ENCODE measurements around the gene GPATCH11. TPM values are rescaled to one million over a fixed set of nuclear protein-coding genes. Genes with fewer than 3 reads are reported as not detected.

GPATCH11 gene
- polyA plus RNA-seq, 3 donors: 3.1 to 5.7 (median 3.8) TPM

DNA sequence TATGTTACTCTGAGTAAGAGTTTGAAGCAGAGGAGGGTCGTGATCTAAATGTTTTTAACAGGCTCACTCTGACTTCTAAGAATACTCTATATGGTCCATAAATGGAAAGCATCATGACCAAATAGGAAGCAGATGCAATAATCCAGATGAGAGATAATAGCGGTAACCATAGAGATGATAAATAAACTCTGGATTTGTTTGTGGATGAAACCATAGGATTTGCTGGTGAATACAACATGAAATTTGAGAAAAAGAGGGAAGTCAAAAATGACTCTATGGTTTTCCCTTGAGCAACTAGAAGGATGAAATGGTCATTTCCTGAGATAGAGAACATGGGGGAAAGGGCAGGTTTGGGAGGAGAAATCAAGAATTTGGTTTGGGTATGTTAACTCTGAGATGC, 4.1 kb upstream of the GPATCH11 start:
- Histone ChIP-seq H3K27ac (ENCODE audit: low read depth in 1 of 2, low read length in 2 of 2) (peak overlapping the region in 1 of 2 donors; percentile 81), H2AFZ (ENCODE audit: insufficient read depth, low read depth, low read length, poor library complexity, severe bottlenecking) (no peak overlapping the region), H4K20me1 (ENCODE audit: insufficient read depth, low read length) (no peaks in the 10 kb centered on the region), H3K4me1 (ENCODE audit: control insufficient read depth in 1 of 2, insufficient read depth in 2 of 2, low read length in 2 of 2) (peaks cover 48 to 53% of the 10 kb centered on the region in 2 donors), H3K27me3 (ENCODE audit: control insufficient read depth in 2 of 2, insufficient read depth in 2 of 2, low read length in 2 of 2) (no peaks in the 10 kb centered on the region), H3K9me3 (replicated peaks in 1 of 2; ENCODE audit: control insufficient read depth in 1 of 2, insufficient read depth in 1 of 2, low read length in 2 of 2) (no peaks in the 10 kb centered on the region), H3K79me2 (ENCODE audit: insufficient read depth, low read length) (peaks cover 70% of the 10 kb centered on the region), H3K4me3 (replicated peaks in 1 of 3; ENCODE audit: low read depth in 2 of 3, low read length in 3 of 3) (peak overlapping the region in 1 of 3 experiments; percentile 20), H3K36me3 (replicated peaks in 1 of 2; ENCODE audit: control insufficient read depth in 1 of 2, insufficient read depth in 2 of 2, low read length in 2 of 2) (peaks cover 34 to 43% of the 10 kb centered on the region in 2 donors), H3K9ac (ENCODE audit: insufficient read depth, low read length, poor library complexity, severe bottlenecking) (no peak overlapping the region), H3K4me2 (replicated peaks; ENCODE audit: extremely low read depth, low read length, poor library complexity, severe bottlenecking) (peak overlapping the region; percentile 52)
- Mint-ChIP-seq H3K27me3 (ENCODE audit: low read depth in 3 of 3) (no peaks in the 10 kb centered on the region), H3K27ac (peak overlapping the region; percentile 72 to 96 (median 94)), H3K9me3 (peaks cover 0 to 2% (median 0%) of the 10 kb centered on the region in 7 donors), H3K4me1 (peaks cover 31% of the 10 kb centered on the region), H3K36me3 (peaks cover 32 to 57% of the 10 kb centered on the region in 2 donors), H3K4me3 (peak overlapping the region in 1 of 2 donors; percentile 58)
- intact Hi-C loops (cut with micrococcal nuclease): no loop called here
- WGBS (ENCODE audit: insufficient coverage): 17% methylated on average over 1 of the region's 2 CpGs
- DNase-seq: peak; percentile 34 to 68 (median 61)
- TF ChIP-seq, protein P1, sequence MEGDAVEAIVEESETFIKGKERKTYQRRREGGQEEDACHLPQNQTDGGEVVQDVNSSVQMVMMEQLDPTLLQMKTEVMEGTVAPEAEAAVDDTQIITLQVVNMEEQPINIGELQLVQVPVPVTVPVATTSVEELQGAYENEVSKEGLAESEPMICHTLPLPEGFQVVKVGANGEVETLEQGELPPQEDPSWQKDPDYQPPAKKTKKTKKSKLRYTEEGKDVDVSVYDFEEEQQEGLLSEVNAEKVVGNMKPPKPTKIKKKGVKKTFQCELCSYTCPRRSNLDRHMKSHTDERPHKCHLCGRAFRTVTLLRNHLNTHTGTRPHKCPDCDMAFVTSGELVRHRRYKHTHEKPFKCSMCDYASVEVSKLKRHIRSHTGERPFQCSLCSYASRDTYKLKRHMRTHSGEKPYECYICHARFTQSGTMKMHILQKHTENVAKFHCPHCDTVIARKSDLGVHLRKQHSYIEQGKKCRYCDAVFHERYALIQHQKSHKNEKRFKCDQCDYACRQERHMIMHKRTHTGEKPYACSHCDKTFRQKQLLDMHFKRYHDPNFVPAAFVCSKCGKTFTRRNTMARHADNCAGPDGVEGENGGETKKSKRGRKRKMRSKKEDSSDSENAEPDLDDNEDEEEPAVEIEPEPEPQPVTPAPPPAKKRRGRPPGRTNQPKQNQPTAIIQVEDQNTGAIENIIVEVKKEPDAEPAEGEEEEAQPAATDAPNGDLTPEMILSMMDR (IDR thresholded peaks at IDR 0.05): no peak

DNA sequence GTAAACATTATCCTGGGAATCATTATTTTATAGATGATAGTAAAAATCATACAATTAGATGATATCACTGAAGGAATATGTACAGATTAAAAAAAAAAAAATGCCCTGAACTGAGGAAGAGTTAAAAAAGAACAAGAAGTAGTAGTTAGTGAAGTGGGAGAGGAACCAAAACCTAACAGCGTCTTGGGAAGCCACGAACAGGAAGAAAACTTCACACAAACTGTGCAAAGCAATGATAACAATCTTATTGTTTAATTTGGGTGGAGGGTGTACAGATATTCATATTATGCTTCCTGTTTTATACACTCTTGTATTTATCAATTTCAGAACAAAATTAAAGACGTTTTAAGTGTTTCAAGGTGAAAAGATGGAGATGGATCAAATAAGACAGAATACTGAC, 3.6 kb upstream of the GPATCH11 start:
- Histone ChIP-seq H3K9me3 (replicated peaks in 1 of 2; ENCODE audit: control insufficient read depth in 1 of 2, insufficient read depth in 1 of 2, low read length in 2 of 2) (no peaks in the 10 kb centered on the region), H2AFZ (ENCODE audit: insufficient read depth, low read depth, low read length, poor library complexity, severe bottlenecking) (no peak overlapping the region), H3K4me1 (ENCODE audit: control insufficient read depth in 1 of 2, insufficient read depth in 2 of 2, low read length in 2 of 2) (peaks cover 51 to 57% of the 10 kb centered on the region in 2 donors), H3K27ac (ENCODE audit: low read depth in 1 of 2, low read length in 2 of 2) (peak overlapping the region in 1 of 2 donors; percentile 81), H3K36me3 (replicated peaks in 1 of 2; ENCODE audit: control insufficient read depth in 1 of 2, insufficient read depth in 2 of 2, low read length in 2 of 2) (peaks cover 30 to 40% of the 10 kb centered on the region in 2 donors), H3K4me3 (replicated peaks in 1 of 3; ENCODE audit: low read depth in 2 of 3, low read length in 3 of 3) (peak overlapping the region in 1 of 3 experiments; percentile 20), H3K79me2 (ENCODE audit: insufficient read depth, low read length) (peaks cover 72% of the 10 kb centered on the region), H3K9ac (ENCODE audit: insufficient read depth, low read length, poor library complexity, severe bottlenecking) (no peak overlapping the region), H3K4me2 (replicated peaks; ENCODE audit: extremely low read depth, low read length, poor library complexity, severe bottlenecking) (peak overlapping the region; percentile 52), H4K20me1 (ENCODE audit: insufficient read depth, low read length) (no peaks in the 10 kb centered on the region), H3K27me3 (ENCODE audit: control insufficient read depth in 2 of 2, insufficient read depth in 2 of 2, low read length in 2 of 2) (no peaks in the 10 kb centered on the region)
- Mint-ChIP-seq H3K27ac (peak overlapping the region; percentile 72 to 96 (median 94)), H3K27me3 (ENCODE audit: low read depth in 3 of 3) (no peaks in the 10 kb centered on the region), H3K9me3 (peaks cover 0 to 2% (median 0%) of the 10 kb centered on the region in 7 donors), H3K36me3 (peaks cover 30 to 54% of the 10 kb centered on the region in 2 donors), H3K4me1 (peaks cover 31% of the 10 kb centered on the region), H3K4me3 (peak overlapping the region in 1 of 2 donors; percentile 58)
- intact Hi-C loops (cut with micrococcal nuclease): no loop called here
- WGBS (ENCODE audit: insufficient coverage): no CpG with 5 or more reads among the region's 3 CpGs
- TF ChIP-seq, protein P1 (IDR thresholded peaks at IDR 0.05): no peak
- DNase-seq: peak; percentile 11 to 46 (median 34)
